ENCODE data around the gene MRPS2. TPM values are rescaled to one million over a fixed set of nuclear protein-coding genes. Genes with fewer than 3 reads are reported as not detected.

MRPS2 gene
- total RNA-seq, 4 donors from 2014 or later, result 26.5 to 47.5 (median 33.1) TPM

DNA sequence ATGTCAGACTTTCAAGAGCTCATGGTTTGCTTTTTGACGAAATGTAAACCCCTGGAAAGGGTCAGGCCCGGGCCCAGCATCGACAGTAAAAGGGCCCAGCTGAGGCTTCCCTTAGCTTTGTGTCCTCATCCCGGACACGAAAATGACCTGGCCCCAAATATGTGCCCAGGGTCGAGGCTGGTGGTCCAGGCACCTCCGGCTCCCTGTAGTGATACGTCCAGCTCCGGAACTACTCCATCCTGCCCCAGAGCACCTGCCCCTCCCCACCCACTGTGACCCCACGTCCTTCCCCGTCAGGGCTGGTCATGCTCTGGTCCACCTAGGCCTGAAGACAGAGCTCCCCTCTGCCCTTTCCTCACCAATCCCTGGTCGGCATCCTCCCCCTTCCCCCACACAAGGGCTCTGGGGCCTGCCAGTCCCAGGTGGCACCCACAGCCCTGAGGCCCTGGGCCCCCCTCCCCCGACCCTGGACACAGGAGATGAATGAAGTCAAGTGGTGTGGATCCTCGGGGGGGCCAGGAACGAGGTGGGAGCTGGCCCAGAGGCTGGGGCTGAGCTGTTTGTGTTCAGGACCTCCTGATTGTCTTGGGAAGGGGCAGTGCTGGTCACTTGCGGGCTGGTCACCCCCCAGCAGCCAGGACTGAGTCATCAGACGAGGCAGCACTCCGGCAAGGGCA, 51.7 kb downstream of the MRPS2 start:
- no peaks in the 10 kb centered on the region for H3K9me3 ChIP-seq
- no peaks in the 10 kb centered on the region for H3K4me1 ChIP-seq
- TF ChIP-seq, protein P1, sequence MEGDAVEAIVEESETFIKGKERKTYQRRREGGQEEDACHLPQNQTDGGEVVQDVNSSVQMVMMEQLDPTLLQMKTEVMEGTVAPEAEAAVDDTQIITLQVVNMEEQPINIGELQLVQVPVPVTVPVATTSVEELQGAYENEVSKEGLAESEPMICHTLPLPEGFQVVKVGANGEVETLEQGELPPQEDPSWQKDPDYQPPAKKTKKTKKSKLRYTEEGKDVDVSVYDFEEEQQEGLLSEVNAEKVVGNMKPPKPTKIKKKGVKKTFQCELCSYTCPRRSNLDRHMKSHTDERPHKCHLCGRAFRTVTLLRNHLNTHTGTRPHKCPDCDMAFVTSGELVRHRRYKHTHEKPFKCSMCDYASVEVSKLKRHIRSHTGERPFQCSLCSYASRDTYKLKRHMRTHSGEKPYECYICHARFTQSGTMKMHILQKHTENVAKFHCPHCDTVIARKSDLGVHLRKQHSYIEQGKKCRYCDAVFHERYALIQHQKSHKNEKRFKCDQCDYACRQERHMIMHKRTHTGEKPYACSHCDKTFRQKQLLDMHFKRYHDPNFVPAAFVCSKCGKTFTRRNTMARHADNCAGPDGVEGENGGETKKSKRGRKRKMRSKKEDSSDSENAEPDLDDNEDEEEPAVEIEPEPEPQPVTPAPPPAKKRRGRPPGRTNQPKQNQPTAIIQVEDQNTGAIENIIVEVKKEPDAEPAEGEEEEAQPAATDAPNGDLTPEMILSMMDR (IDR thresholded peaks at IDR 0.05), result no peak
- no peak for TF ChIP-seq POLR2A (IDR thresholded peaks at IDR 0.05)
- 74 to 75% methylated on average over 13 to 18 of the region's 18 CpGs for WGBS, 2 donors
- no peak overlapping the region for H3K27ac ChIP-seq
- no peak overlapping the region for H3K4me3 ChIP-seq (replicated peaks in 1 of 3)
- H3K27me3 ChIP-seq, result no peaks in the 10 kb centered on the region
- no peak for DNase-seq
- H3K36me3 ChIP-seq, result no peaks in the 10 kb centered on the region
- intact Hi-C loops (cut with DNase I), result no loop called here

DNA sequence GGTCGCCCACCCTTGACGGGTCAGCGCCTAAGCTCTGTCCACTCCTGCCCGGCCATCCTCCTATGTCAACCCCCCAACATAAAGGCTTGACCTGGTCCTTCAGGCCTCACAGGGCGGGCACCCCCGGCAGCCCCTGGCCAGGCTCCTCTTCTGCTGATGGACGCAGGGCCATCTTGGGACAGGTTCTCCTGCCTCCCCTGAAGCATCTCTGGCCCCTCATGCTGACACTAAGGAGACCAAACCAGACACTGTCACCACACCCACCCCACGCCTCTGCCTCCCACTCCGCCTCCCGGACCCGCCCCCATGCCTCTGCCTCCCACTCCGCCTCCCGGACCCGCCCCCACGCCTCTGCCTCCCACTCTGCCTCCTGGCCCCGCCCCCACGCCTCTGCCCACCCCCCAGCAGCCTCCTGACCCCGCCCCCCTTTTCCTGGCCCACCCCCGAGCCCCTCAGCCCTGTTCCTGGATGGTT, 52.3 kb downstream of the MRPS2 start:
- no peaks in the 10 kb centered on the region for H3K27me3 ChIP-seq
- no peaks in the 10 kb centered on the region for H3K9me3 ChIP-seq
- no peak overlapping the region for H3K27ac ChIP-seq
- H3K36me3 ChIP-seq, result no peaks in the 10 kb centered on the region
- H3K4me1 ChIP-seq, result no peaks in the 10 kb centered on the region
- intact Hi-C loops (cut with DNase I), result no loop called here
- no peak for DNase-seq
- no peak overlapping the region for H3K4me3 ChIP-seq (replicated peaks in 1 of 3)
- 81 to 94% methylated on average over 14 to 18 of the region's 19 CpGs for WGBS, 2 donors
- TF ChIP-seq, protein P1 (IDR thresholded peaks at IDR 0.05), result no peak
- no peak for TF ChIP-seq POLR2A (IDR thresholded peaks at IDR 0.05)

Other genes starting within 250 kb of the MRPS2 start
- gene PPP1R26, start 20.9 kb upstream of the MRPS2 start, total RNA-seq, result 10 to 100 TPM; 22.3 to 29.8 (median 25.7) TPM
- not detected for gene LCN1, start 20.8 kb downstream of the MRPS2 start, total RNA-seq
- gene OBP2A, start 45.4 kb downstream of the MRPS2 start, total RNA-seq, result not detected
- gene PAEP, start 61.1 kb downstream of the MRPS2 start, total RNA-seq, result not detected
- not detected for gene GLT6D1, start 138.9 kb downstream of the MRPS2 start, total RNA-seq
- not detected for gene LCN9, start 162.6 kb downstream of the MRPS2 start, total RNA-seq
- not detected for gene SOHLH1, start 198.8 kb downstream of the MRPS2 start, total RNA-seq
- gene KCNT1, start 201.5 kb downstream of the MRPS2 start, total RNA-seq, result under 1 TPM in 1 of 4 donors, not detected in 3; 0.21 TPM